Keratinocyte (primary cell): ENCODE results near the gene YAF2. TPM values are rescaled to one million over a fixed set of nuclear protein-coding genes. Genes with fewer than 3 reads are reported as not detected.

ENCODE experiments used
- DNase-seq: peaks from one replicate; pipeline ENCODE4 v3.0.0-alpha.2; 2011; ENCODE audit warnings: low read depth, missing footprints, low spot score
- FAIRE-seq: peaks from 2 replicates; lab custom pipeline; 2011; peaks lifted over from hg19 to GRCh38; lab: Jason Lieb, UNC
- H2AFZ ChIP-seq: 2 replicates; pipeline ENCODE4 v1.6.0; 2012; ENCODE audit warnings: low read length, control low read depth, inconsistent platforms; ENCODE audit not compliant: control insufficient read depth
- H3K27ac ChIP-seq: 2 replicates; pipeline ENCODE4 v1.5.1; 2011; ENCODE audit warnings: low read length; ENCODE audit not compliant: control insufficient read depth, insufficient read depth
- H3K27me3 ChIP-seq: 3 replicates; pipeline ENCODE4 v1.6.0; 2011; ENCODE audit warnings: low read length; ENCODE audit not compliant: control insufficient read depth, insufficient read depth; ENCODE audit errors: extremely low read depth
- H3K36me3 ChIP-seq, 2 experiments: 2 replicates in 1 of 2; 3 replicates in 1 of 2; pipeline ENCODE4 v1.5.1; 2011; ENCODE audit warnings: low read length in 2 of 2, mild to moderate bottlenecking in 1 of 2; ENCODE audit not compliant: control insufficient read depth in 2 of 2, insufficient read depth in 2 of 2; ENCODE audit errors: extremely low read depth in 1 of 2
- H3K4me1 ChIP-seq: 3 replicates; pipeline ENCODE4 v1.5.1; 2011; ENCODE audit warnings: low read length; ENCODE audit not compliant: control insufficient read depth, insufficient read depth; ENCODE audit errors: extremely low read depth
- H3K4me2 ChIP-seq: 3 replicates; pipeline ENCODE4 v1.6.0; 2011; ENCODE audit warnings: low read depth, low read length; ENCODE audit not compliant: control insufficient read depth, insufficient read depth; ENCODE audit errors: extremely low read depth
- H3K4me3 ChIP-seq, 3 experiments: fragments of 200-600 bp in 1 of 3; sonication (generic) in 1 of 3; 2 replicates in 2 of 3; 3 replicates in 1 of 3; pipeline ENCODE4 v1.5.1; 2011 to 2016; ENCODE audit warnings: low read length in 3 of 3, mild to moderate bottlenecking in 3 of 3, control low read depth in 2 of 3, inconsistent platforms in 1 of 3, low read depth in 1 of 3, mixed read lengths in 1 of 3, mixed run types in 1 of 3, moderate library complexity in 1 of 3; ENCODE audit not compliant: control insufficient read depth in 2 of 3, insufficient read depth in 2 of 3; ENCODE audit errors: extremely low read depth in 1 of 3
- H3K79me2 ChIP-seq: 2 replicates; pipeline ENCODE4 v1.6.0; 2012; ENCODE audit warnings: low read length; ENCODE audit not compliant: control insufficient read depth, insufficient read depth
- H3K9ac ChIP-seq: 3 replicates; pipeline ENCODE4 v1.6.0; 2011; ENCODE audit warnings: low read length; ENCODE audit not compliant: control insufficient read depth, insufficient read depth; ENCODE audit errors: extremely low read depth
- H3K9me1 ChIP-seq: 3 replicates; pipeline ENCODE4 v1.6.0; 2011; ENCODE audit warnings: low read length; ENCODE audit not compliant: control insufficient read depth, insufficient read depth; ENCODE audit errors: extremely low read depth
- H3K9me3 ChIP-seq: 2 replicates; pipeline ENCODE4 v1.5.1; 2012; ENCODE audit warnings: low read depth, low read length; ENCODE audit not compliant: control insufficient read depth
- H4K20me1 ChIP-seq: 3 replicates; pipeline ENCODE4 v1.6.0; 2011; ENCODE audit warnings: low read length; ENCODE audit not compliant: control insufficient read depth, insufficient read depth; ENCODE audit errors: extremely low read depth
- EZH2 ChIP-seq: IDR thresholded peaks from one replicate; pipeline ENCODE4 v1.6.1; 2012; ENCODE audit warnings: inconsistent platforms, mild to moderate bottlenecking, low read length, moderate library complexity
- dilution Hi-C: fragments of 300-500 bp; cut with MboI; formaldehyde crosslinking; loops from one replicate; pipeline ENCODE4 v1.7.0; 2020; ENCODE audit warnings: low sequenced_read_pairs; ENCODE audit not compliant: extremely low pct_ligation_motif_present
- polyA plus RNA-seq, 5 experiments: library from polyadenylated mRNA; depleted of rRNA in 3 of 5; stranded (reverse) in 3 of 5; stranded (forward) in 1 of 5; unstranded in 1 of 5; fragments of >200 nt; gene quantifications; 1 replicate in 1 of 5; 2 replicates in 3 of 5; 3 replicates in 1 of 5; pipeline versions ENCODE4 v1.2.1 to v1.2.3, GENCODE V29; 2011 to 2012; ENCODE audit warnings: missing spikeins in 2 of 5, low read depth in 1 of 5, low replicate concordance in 1 of 5
- TF ChIP-seq, protein P1 (sequence below), 3 experiments: IDR thresholded peaks in 1 of 3; conservative IDR thresholded peaks in 1 of 3; optimal IDR thresholded peaks in 1 of 3; 2 replicates in 2 of 3; 3 replicates in 1 of 3; pipeline versions ENCODE3 to v1.5.1; 2011; ENCODE audit warnings: low read length in 3 of 3, mild to moderate bottlenecking in 3 of 3, moderate library complexity in 2 of 3, control low read depth in 1 of 3, inconsistent platforms in 1 of 3; ENCODE audit not compliant: insufficient read depth in 2 of 3; ENCODE audit errors: extremely low read depth in 1 of 3

Gene YAF2
- polyA plus RNA-seq, 1 donor (not counting 4 experiments of a cell fraction or from before 2014, with no cell fraction given), result 15.3 TPM

DNA sequence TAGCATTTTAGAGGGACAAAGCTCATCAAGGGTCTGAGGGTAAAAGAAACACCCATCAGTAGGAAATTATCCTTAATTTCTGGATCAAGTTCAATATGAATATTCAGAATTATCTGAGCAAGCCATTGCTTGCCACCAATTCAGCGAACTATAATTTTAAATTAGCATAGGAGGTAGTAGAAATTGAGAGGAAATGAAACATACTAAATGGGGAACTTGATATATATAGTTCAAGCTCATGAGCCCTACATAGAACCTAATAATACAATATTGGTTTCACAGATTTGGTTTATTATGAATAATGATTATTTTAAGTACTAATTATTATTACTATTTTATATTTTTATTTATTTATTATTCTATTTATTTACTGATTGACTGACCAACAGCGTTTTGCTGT lies 51.3 kb downstream of the YAF2 start:
- H3K9ac ChIP-seq, result no peak overlapping the region
- H2AFZ ChIP-seq, result no peak overlapping the region
- H3K4me1 ChIP-seq, result peaks cover 4% of the 10 kb centered on the region
- dilution Hi-C loops, result no loop called here
- no peak for TF ChIP-seq EZH2
- TF ChIP-seq, protein P1, sequence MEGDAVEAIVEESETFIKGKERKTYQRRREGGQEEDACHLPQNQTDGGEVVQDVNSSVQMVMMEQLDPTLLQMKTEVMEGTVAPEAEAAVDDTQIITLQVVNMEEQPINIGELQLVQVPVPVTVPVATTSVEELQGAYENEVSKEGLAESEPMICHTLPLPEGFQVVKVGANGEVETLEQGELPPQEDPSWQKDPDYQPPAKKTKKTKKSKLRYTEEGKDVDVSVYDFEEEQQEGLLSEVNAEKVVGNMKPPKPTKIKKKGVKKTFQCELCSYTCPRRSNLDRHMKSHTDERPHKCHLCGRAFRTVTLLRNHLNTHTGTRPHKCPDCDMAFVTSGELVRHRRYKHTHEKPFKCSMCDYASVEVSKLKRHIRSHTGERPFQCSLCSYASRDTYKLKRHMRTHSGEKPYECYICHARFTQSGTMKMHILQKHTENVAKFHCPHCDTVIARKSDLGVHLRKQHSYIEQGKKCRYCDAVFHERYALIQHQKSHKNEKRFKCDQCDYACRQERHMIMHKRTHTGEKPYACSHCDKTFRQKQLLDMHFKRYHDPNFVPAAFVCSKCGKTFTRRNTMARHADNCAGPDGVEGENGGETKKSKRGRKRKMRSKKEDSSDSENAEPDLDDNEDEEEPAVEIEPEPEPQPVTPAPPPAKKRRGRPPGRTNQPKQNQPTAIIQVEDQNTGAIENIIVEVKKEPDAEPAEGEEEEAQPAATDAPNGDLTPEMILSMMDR (optimal IDR thresholded peaks at IDR 0.05 in 1 of 3, IDR thresholded peaks at IDR 0.05 in 1 of 3, conservative IDR thresholded peaks at IDR 0.05 in 1 of 3; ENCODE audit: extremely low read depth in 1 of 3, insufficient read depth in 2 of 3, low read length in 3 of 3), result no peak
- H3K4me2 ChIP-seq, result no peak overlapping the region
- no peaks in the 10 kb centered on the region for H3K27me3 ChIP-seq
- H3K36me3 ChIP-seq, result no peaks in the 10 kb centered on the region
- no peaks in the 10 kb centered on the region for H3K9me1 ChIP-seq
- no peak overlapping the region for H3K4me3 ChIP-seq
- no peaks in the 10 kb centered on the region for H4K20me1 ChIP-seq
- H3K9me3 ChIP-seq, result no peaks in the 10 kb centered on the region
- H3K79me2 ChIP-seq, result no peaks in the 10 kb centered on the region
- DNase-seq, result no peak
- no peak for FAIRE-seq
- no peak overlapping the region for H3K27ac ChIP-seq

DNA sequence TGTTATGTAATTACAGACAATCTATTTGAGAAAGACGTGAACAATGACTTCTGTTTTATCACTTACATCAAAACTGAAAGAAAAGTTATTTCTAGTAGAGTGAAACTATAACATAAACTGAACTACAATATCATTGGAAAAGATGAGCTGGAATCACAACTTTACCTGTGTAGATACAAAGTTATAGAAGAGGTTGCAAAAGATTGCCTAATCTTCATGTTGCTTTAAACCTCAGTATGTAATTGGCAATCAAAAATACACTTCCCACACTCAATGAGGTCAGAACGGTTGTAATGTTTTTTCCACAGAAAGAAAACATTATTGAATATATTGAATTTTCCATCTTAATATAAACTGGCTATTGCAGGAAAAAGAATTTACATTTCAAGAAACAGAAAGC lies 55.7 kb downstream of the YAF2 start:
- DNase-seq (no peak), FAIRE-seq (no peak)
- H3K79me2 ChIP-seq, result no peaks in the 10 kb centered on the region
- dilution Hi-C loops, result no loop called here
- no peaks in the 10 kb centered on the region for H3K4me1 ChIP-seq
- no peaks in the 10 kb centered on the region for H3K9me1 ChIP-seq
- H3K36me3 ChIP-seq, result no peaks in the 10 kb centered on the region
- H3K27ac ChIP-seq, result no peak overlapping the region
- TF ChIP-seq EZH2, result no peak
- TF ChIP-seq, protein P1 (optimal IDR thresholded peaks at IDR 0.05 in 1 of 3, IDR thresholded peaks at IDR 0.05 in 1 of 3, conservative IDR thresholded peaks at IDR 0.05 in 1 of 3; ENCODE audit: extremely low read depth in 1 of 3, insufficient read depth in 2 of 3, low read length in 3 of 3), result no peak
- H3K27me3 ChIP-seq, result no peaks in the 10 kb centered on the region
- H3K4me3 ChIP-seq, result no peak overlapping the region
- H2AFZ ChIP-seq, result no peak overlapping the region
- no peak overlapping the region for H3K4me2 ChIP-seq
- no peaks in the 10 kb centered on the region for H3K9me3 ChIP-seq
- H3K9ac ChIP-seq, result no peak overlapping the region
- H4K20me1 ChIP-seq, result no peaks in the 10 kb centered on the region
